Measurements from ENCODE around the gene LPP.

- TF ChIP-seq CTCF (conservative IDR thresholded peaks at IDR 0.05; ENCODE audit: low read depth, low read length) (no peak), EZH2 (IDR thresholded peaks at IDR 0.05; ENCODE audit: low read length, unreplicated experiment) (no peak)
Measured at GRCh38 chr3:188125076-188125475, 28.9 kb upstream of the LPP start.

Measured in PC-3 (cell line).